Prostate gland (tissue), 2 donors: Measurements from ENCODE around the gene PLEKHD1.
"Not testable (repeated sequence)": the region's sequence is repeated elsewhere in the genome, so short reads cannot be mapped to it uniquely, and the experiment has no call there.

Experiments used
- POLR2A ChIP-seq: fragments of 450-650 bp; IDR thresholded peaks from one replicate; pipeline ENCODE4 v1.6.1; 2016; ENCODE audit warnings: antibody characterized with exemption, mild to moderate bottlenecking
- POLR2AphosphoS5 ChIP-seq: sonication (generic); formaldehyde crosslinking; IDR thresholded peaks from one replicate; pipeline ENCODE4 v1.6.1; 2017; ENCODE audit warnings: antibody characterized with exemption
- TF ChIP-seq, protein P1 (sequence below), 4 experiments: fragments of 200-600 bp in 2 of 4; fragments of 450-650 bp in 2 of 4; sonication (generic) in 2 of 4; IDR thresholded peaks; 1 replicate in 3 of 4; 2 replicates in 1 of 4; pipeline ENCODE4 v1.5.1; 2016 to 2019; ENCODE audit warnings: antibody characterized with exemption in 4 of 4, mild to moderate bottlenecking in 2 of 4, moderate library complexity in 2 of 4

DNA sequence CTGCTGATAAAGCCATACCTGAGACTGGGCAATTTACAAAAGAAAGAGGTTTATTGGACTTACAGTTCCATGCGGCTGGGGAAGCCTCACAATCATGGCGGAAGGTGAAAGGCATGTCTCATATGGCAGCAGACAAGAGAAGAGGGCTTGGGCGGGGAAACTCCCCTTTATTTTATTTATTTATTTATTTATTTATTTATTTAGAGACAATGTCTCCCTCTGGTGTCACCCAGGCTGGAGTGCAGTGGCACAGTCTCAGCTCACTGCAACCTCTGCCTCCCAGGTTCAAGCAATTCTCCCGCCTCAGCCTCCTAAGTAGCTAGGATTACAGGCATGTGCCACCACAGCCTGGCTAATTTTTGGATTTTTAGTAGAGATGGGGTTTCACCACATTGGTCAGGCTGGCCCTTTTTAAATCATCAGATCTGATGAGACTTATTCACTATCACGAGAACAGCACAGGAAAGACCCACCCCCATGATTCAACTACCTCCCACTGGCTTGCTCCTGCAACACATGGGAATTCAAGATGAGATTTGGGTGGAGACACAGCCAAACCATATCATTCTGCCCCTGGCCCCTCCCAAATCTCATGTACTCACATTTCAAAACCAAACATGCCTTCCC lies 7.6 kb upstream of the PLEKHD1 start:
- TF ChIP-seq, protein P1, sequence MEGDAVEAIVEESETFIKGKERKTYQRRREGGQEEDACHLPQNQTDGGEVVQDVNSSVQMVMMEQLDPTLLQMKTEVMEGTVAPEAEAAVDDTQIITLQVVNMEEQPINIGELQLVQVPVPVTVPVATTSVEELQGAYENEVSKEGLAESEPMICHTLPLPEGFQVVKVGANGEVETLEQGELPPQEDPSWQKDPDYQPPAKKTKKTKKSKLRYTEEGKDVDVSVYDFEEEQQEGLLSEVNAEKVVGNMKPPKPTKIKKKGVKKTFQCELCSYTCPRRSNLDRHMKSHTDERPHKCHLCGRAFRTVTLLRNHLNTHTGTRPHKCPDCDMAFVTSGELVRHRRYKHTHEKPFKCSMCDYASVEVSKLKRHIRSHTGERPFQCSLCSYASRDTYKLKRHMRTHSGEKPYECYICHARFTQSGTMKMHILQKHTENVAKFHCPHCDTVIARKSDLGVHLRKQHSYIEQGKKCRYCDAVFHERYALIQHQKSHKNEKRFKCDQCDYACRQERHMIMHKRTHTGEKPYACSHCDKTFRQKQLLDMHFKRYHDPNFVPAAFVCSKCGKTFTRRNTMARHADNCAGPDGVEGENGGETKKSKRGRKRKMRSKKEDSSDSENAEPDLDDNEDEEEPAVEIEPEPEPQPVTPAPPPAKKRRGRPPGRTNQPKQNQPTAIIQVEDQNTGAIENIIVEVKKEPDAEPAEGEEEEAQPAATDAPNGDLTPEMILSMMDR (IDR thresholded peaks at IDR 0.05), result not testable (repeated sequence)
- TF ChIP-seq POLR2AphosphoS5, POLR2A: not testable (repeated sequence)
